CD4-positive, alpha-beta memory T cell (primary cell): Measurements from ENCODE around the gene OR2G3. TPM values are rescaled to one million over a fixed set of nuclear protein-coding genes. Genes with fewer than 3 reads are reported as not detected.

Source experiments
- CTCF ChIA-PET: fragments of 350-600 bp; sonication (Branson Sonifier 250); formaldehyde crosslinking; loops from one replicate; lab custom pipeline; 2021; ENCODE audit warnings: inconsistent platforms; ENCODE audit not compliant: partially characterized antibody; lab: Charles Lee
- POLR2A ChIA-PET: fragments of 350-600 bp; sonication (Branson Sonifier 250); formaldehyde crosslinking; loops from one replicate; lab custom pipeline; 2021; ENCODE audit not compliant: partially characterized antibody; lab: Charles Lee
- DNase-seq, 5 donors: peaks; one replicate each; pipeline versions ENCODE4 v3.0.0 to v3.0.0-alpha.2; 2020 to 2022; ENCODE audit warnings: mixed read lengths in 1 of 5
- H3K27ac ChIP-seq: one replicate; pipeline ENCODE4 v1.7.0; 2013; ENCODE audit warnings: low read depth, low read length
- H3K27me3 ChIP-seq: 2 replicates; pipeline ENCODE4 v1.7.0; 2013; ENCODE audit warnings: mild to moderate bottlenecking, low read length, moderate library complexity; ENCODE audit not compliant: insufficient read depth
- H3K36me3 ChIP-seq: 2 replicates; pipeline ENCODE4 v1.7.0; 2013; ENCODE audit warnings: mild to moderate bottlenecking, low read length, moderate library complexity; ENCODE audit not compliant: insufficient read depth
- H3K4me1 ChIP-seq: 2 replicates; pipeline ENCODE4 v1.7.0; 2013; ENCODE audit warnings: mild to moderate bottlenecking, low read length, moderate library complexity; ENCODE audit not compliant: insufficient read depth
- H3K4me3 ChIP-seq, 2 donors: one replicate each; pipeline ENCODE4 v1.7.0; 2013; ENCODE audit warnings: low read length in 2 of 2, mild to moderate bottlenecking in 1 of 2
- H3K9me3 ChIP-seq, 2 donors: one replicate each; pipeline ENCODE4 v1.7.0; 2013; ENCODE audit warnings: low read length in 2 of 2, control low read depth in 1 of 2; ENCODE audit not compliant: control insufficient read depth in 1 of 2
- H3K27ac Mint-ChIP-seq, 7 donors: one replicate each; pipeline ENCODE4 v1.8.0; 2020 to 2021; ENCODE audit warnings: mixed read lengths in 7 of 7, mild to moderate bottlenecking in 6 of 7, inconsistent platforms in 3 of 7, moderate library complexity in 3 of 7
- H3K27me3 Mint-ChIP-seq, 2 donors: one replicate each; pipeline ENCODE4 v1.8.0; 2020 to 2021; ENCODE audit warnings: mixed read lengths in 2 of 2
- H3K36me3 Mint-ChIP-seq, 2 donors: one replicate each; pipeline ENCODE4 v1.8.0; 2020 to 2021; ENCODE audit warnings: mixed read lengths in 2 of 2, inconsistent platforms in 1 of 2, mild to moderate bottlenecking in 1 of 2
- H3K4me1 Mint-ChIP-seq, 4 donors: one replicate each; pipeline ENCODE4 v1.8.0; 2020 to 2021; ENCODE audit warnings: mixed read lengths in 4 of 4, mild to moderate bottlenecking in 1 of 4
- H3K4me3 Mint-ChIP-seq, 8 donors: one replicate each; pipeline ENCODE4 v1.8.0; 2020 to 2021; ENCODE audit warnings: mixed read lengths in 8 of 8, mild to moderate bottlenecking in 7 of 8, moderate library complexity in 6 of 8, inconsistent platforms in 3 of 8
- H3K9me3 Mint-ChIP-seq, 8 donors: one replicate each; pipeline ENCODE4 v1.8.0; 2020 to 2021; ENCODE audit warnings: mixed read lengths in 8 of 8, mild to moderate bottlenecking in 5 of 8, inconsistent platforms in 3 of 8, moderate library complexity in 1 of 8
- intact Hi-C: fragments of 100-400 bp; cut with micrococcal nuclease; formaldehyde crosslinking; loops from one replicate; pipeline ENCODE4 v1.15.1; 2023
- polyA plus RNA-seq, 2 donors: library from polyadenylated mRNA; unstranded; fragments of 300-500 nt; fragmentation: Illumina TruSeq; gene quantifications; one replicate each; pipeline ENCODE4 v1.2.3, GENCODE V29; 2021
- total RNA-seq, 2 experiments: library from RNA; stranded (reverse); gene quantifications; one replicate each; pipeline ENCODE4 v1.2.3, GENCODE V29; 2021

The OR2G3 gene
- not detected for total RNA-seq
- not detected for polyA plus RNA-seq

GRCh38 chr1:247605286-247605685, at the start of gene OR2G3:
OR2G3 (plus strand) TSS chr1:247605586; CDS start chr1:247605586, 0 bp downstream.
- CTCF ChIA-PET = no interaction called here
- no peak within 1 kb of the TSS for H3K4me3 Mint-ChIP-seq
- Histone ChIP-seq H3K9me3 (no peaks in the 10 kb centered on the region), H3K27ac (no peak within 1 kb of the TSS), H3K4me1 (no peaks in the 10 kb centered on the region), H3K27me3 (no peaks in the 10 kb centered on the region), H3K4me3 (no peak within 1 kb of the TSS), H3K36me3 (no peaks in the 10 kb centered on the region)
- peaks cover 0 to 8% (median 2%) of the 10 kb centered on the region in 8 donors for H3K9me3 Mint-ChIP-seq
- H3K27me3 Mint-ChIP-seq = peaks cover 4 to 8% of the 10 kb centered on the region in 2 donors
- DNase-seq = no peak
- H3K4me1 Mint-ChIP-seq = no peaks in the 10 kb centered on the region
- POLR2A ChIA-PET = no interaction called here
- H3K27ac Mint-ChIP-seq = no peak within 1 kb of the TSS
- intact Hi-C loops = no loop called here
- no peaks in the 10 kb centered on the region for H3K36me3 Mint-ChIP-seq

GRCh38 chr1:247557926-247558674, 47.3 kb upstream of the OR2G3 start:
- H3K4me3 Mint-ChIP-seq = no peak overlapping the region
- no peaks in the 10 kb centered on the region for H3K9me3 Mint-ChIP-seq
- H3K27me3 Mint-ChIP-seq = peaks cover 2% of the 10 kb centered on the region in 2 donors
- no peaks in the 10 kb centered on the region for H3K4me1 Mint-ChIP-seq
- CTCF ChIA-PET = no interaction called here
- Histone ChIP-seq H3K4me1 (no peaks in the 10 kb centered on the region), H3K27me3 (no peaks in the 10 kb centered on the region), H3K36me3 (no peaks in the 10 kb centered on the region), H3K4me3 (no peak overlapping the region), H3K27ac (no peak overlapping the region), H3K9me3 (no peaks in the 10 kb centered on the region)
- no peak overlapping the region for H3K27ac Mint-ChIP-seq
- POLR2A ChIA-PET = no interaction called here
- intact Hi-C loops = no loop called here
- DNase-seq = no peak
- H3K36me3 Mint-ChIP-seq = no peaks in the 10 kb centered on the region

- Histone ChIP-seq H3K9me3 (no peaks in the 10 kb centered on the region), H3K4me1 (no peaks in the 10 kb centered on the region), H3K27me3 (no peaks in the 10 kb centered on the region), H3K4me3 (no peak overlapping the region), H3K27ac (no peak overlapping the region), H3K36me3 (no peaks in the 10 kb centered on the region)
- Mint-ChIP-seq H3K4me3 (no peak overlapping the region), H3K36me3 (no peaks in the 10 kb centered on the region), H3K27ac (no peak overlapping the region), H3K27me3 (peaks cover 2% of the 10 kb centered on the region in 2 donors), H3K4me1 (no peaks in the 10 kb centered on the region), H3K9me3 (no peaks in the 10 kb centered on the region)
- ChIA-PET POLR2A (no interaction called here), CTCF (no interaction called here)
- intact Hi-C loops = no loop called here
- no peak for DNase-seq
These were observed 43.7 kb upstream of the OR2G3 start for GRCh38 chr1:247561711-247562110.

- H3K4me1 ChIP-seq = no peaks in the 10 kb centered on the region
- Mint-ChIP-seq H3K27me3 (peaks cover 1 to 2% of the 10 kb centered on the region in 2 donors), H3K27ac (no peak overlapping the region), H3K4me3 (no peak overlapping the region), H3K36me3 (no peaks in the 10 kb centered on the region), H3K4me1 (no peaks in the 10 kb centered on the region), H3K9me3 (no peaks in the 10 kb centered on the region)
- no peak overlapping the region for H3K4me3 ChIP-seq
- H3K27me3 ChIP-seq = no peaks in the 10 kb centered on the region
- no peak for DNase-seq
- intact Hi-C loops = no loop called here
- H3K9me3 ChIP-seq = no peaks in the 10 kb centered on the region
- CTCF ChIA-PET = no interaction called here
- H3K36me3 ChIP-seq = no peaks in the 10 kb centered on the region
- POLR2A ChIA-PET = no interaction called here
- H3K27ac ChIP-seq = no peak overlapping the region
These were observed 43.2 kb upstream of the OR2G3 start for GRCh38 chr1:247562198-247562597.

- POLR2A ChIA-PET = no interaction called here
- no peak for DNase-seq
- Mint-ChIP-seq H3K27ac (no peak overlapping the region), H3K4me3 (no peak overlapping the region), H3K9me3 (peaks cover 0 to 20% (median 11%) of the 10 kb centered on the region in 8 donors), H3K27me3 (peaks cover 11 to 16% of the 10 kb centered on the region in 2 donors), H3K36me3 (no peaks in the 10 kb centered on the region), H3K4me1 (no peaks in the 10 kb centered on the region)
- H3K27me3 ChIP-seq = no peaks in the 10 kb centered on the region
- H3K4me1 ChIP-seq = no peaks in the 10 kb centered on the region
- CTCF ChIA-PET = no interaction called here
- intact Hi-C loops = no loop called here
- H3K9me3 ChIP-seq = no peaks in the 10 kb centered on the region
- H3K27ac ChIP-seq = no peak overlapping the region
- no peak overlapping the region for H3K4me3 ChIP-seq
- no peaks in the 10 kb centered on the region for H3K36me3 ChIP-seq
These were observed 31.1 kb upstream of the OR2G3 start for GRCh38 chr1:247574236-247574635.

- H3K4me1 ChIP-seq = no peaks in the 10 kb centered on the region
- H3K4me3 ChIP-seq = no peak overlapping the region
- ChIA-PET POLR2A (no interaction called here), CTCF (no interaction called here)
- Mint-ChIP-seq H3K4me1 (no peaks in the 10 kb centered on the region), H3K27ac (no peak overlapping the region), H3K27me3 (peaks cover 11 to 16% of the 10 kb centered on the region in 2 donors), H3K4me3 (no peak overlapping the region), H3K36me3 (no peaks in the 10 kb centered on the region), H3K9me3 (peaks cover 0 to 16% (median 9%) of the 10 kb centered on the region in 8 donors)
- no peaks in the 10 kb centered on the region for H3K9me3 ChIP-seq
- H3K36me3 ChIP-seq = no peaks in the 10 kb centered on the region
- no peak for DNase-seq
- intact Hi-C loops = no loop called here
- no peaks in the 10 kb centered on the region for H3K27me3 ChIP-seq
- H3K27ac ChIP-seq = no peak overlapping the region
These were observed 30.7 kb upstream of the OR2G3 start for GRCh38 chr1:247574664-247575063.

- Histone ChIP-seq H3K9me3 (no peaks in the 10 kb centered on the region), H3K4me3 (no peak overlapping the region), H3K27me3 (no peaks in the 10 kb centered on the region), H3K4me1 (no peaks in the 10 kb centered on the region), H3K27ac (no peak overlapping the region), H3K36me3 (no peaks in the 10 kb centered on the region)
- CTCF ChIA-PET = interaction anchor here (1.2 kb wide), 1 partner anchor 186 kb away, joined by 7 read pairs; no protein-coding TSS in a partner anchor
- no peaks in the 10 kb centered on the region for H3K36me3 Mint-ChIP-seq
- no peak for DNase-seq
- peaks cover 0 to 4% (median under 1%) of the 10 kb centered on the region in 8 donors for H3K9me3 Mint-ChIP-seq
- no peak overlapping the region for H3K27ac Mint-ChIP-seq
- H3K4me3 Mint-ChIP-seq = no peak overlapping the region
- POLR2A ChIA-PET = no interaction called here
- no peaks in the 10 kb centered on the region for H3K4me1 Mint-ChIP-seq
- H3K27me3 Mint-ChIP-seq = peaks cover 9 to 11% of the 10 kb centered on the region in 2 donors
- intact Hi-C loops = no loop called here
These were observed 28.9 kb upstream of the OR2G3 start for GRCh38 chr1:247576514-247576913.
